GM19240 (cell line): ENCODE data around the gene ZDHHC11.

ENCODE experiments used
- DNase-seq: peaks from one replicate; pipeline ENCODE4 v3.0.0; 2011; ENCODE audit warnings: low spot score; ENCODE audit not compliant: insufficient read length

Gene ZDHHC11, protein sequence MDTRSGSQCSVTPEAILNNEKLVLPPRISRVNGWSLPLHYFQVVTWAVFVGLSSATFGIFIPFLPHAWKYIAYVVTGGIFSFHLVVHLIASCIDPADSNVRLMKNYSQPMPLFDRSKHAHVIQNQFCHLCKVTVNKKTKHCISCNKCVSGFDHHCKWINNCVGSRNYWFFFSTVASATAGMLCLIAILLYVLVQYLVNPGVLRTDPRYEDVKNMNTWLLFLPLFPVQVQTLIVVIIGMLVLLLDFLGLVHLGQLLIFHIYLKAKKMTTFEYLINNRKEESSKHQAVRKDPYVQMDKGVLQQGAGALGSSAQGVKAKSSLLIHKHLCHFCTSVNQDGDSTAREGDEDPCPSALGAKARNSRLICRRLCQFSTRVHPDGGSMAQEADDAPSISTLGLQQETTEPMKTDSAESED

DNA sequence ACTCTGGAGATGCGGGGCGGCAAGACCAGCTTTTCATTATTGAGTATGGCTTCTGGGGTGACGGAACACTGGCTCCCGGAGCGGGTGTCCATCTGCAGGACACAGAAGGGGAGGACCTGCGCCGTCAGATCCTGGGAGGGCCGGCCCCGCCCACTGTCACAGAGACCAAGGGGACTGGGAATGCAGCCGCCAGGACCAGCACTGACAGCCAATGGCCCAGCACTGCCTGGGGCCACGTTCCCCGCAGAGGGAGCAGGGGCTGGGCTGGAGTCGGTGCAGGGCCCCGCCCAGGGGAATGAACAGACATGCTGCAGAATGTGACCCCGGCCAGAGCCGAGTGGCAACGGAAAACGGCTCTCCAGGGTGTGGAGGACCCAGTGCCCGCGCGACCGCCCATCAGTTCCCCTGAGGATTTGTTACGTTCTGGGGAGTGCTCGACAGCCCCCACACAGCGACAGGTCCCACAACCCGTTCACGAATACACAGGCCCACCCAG lies at the start of gene ZDHHC11:
ZDHHC11 (minus strand) TSS at position 476 of the 496 bp plus-strand sequence; CDS start at position 92, 384 bp downstream.
- no peak for DNase-seq

- DNase-seq = no peak
Measured at GRCh38 chr5:893711-894110, 42.9 kb upstream of the ZDHHC11 start.

DNA sequence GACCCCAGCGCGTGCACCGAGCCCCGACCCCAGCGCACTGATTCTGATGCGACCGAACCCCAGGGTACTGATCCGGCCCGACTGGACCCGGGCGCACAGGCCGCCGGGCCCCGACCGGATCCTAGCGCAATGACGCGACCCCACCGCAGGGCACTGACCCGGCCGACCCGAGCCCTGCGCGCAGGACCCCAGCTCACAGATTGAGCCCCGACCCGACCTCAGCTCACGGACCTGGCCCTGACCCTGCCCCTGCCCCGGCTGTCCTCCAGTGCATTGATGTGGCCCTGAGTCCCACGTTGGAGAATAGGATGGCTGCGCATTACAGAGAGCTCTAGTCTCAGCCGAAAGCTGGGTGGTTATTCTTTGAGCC lies 42.3 kb upstream of the ZDHHC11 start:
- DNase-seq = no peak

DNA sequence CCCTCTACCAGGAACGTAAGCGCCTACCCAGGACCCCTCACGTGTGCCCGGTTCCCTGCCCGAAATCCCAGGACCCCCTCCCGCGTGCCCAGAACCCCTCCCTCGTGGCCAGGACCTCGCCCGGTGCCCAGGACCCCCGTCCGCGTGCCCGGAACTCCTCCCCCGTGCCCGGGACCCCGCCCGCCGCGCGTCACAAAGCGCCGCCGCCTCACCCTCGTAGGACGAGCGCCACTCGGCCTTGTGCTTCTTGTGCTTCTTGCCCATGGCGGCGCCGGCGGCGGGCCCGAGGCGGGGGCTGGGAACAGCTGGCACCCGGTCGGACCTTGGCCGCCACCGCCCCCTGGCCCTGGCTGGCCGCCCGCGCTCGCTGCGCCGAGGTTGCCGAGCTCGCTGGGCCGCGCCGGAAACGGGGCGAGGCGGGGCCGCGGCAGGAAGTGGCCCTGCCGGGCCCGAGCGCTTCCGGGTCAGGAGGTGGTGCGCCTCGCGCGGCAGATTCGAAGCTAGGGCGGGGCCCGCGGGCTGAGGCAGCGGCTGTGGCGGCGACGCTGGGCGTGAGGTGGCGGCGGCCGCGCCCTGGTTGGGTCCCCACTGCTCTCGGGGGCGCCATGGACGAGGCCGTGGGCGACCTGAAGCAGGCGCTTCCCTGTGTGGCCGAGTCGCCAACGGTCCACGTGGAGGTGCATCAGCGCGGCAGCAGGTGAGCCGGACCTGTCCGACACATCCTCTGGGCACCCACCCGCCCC lies 41.8 kb upstream of the ZDHHC11 start, which contains the start of the genes BRD9 and TRIP13:
BRD9 (minus strand) TSS at position 408 of the 743 bp plus-strand sequence; CDS start at position 264, 144 bp downstream.
TRIP13 (plus strand) TSS at position 491 of the 743 bp plus-strand sequence; CDS start at position 606, 115 bp downstream.
- peak; percentile 99 for DNase-seq

GRCh38 chr5:891837-892393 lies 41.1 kb upstream of the ZDHHC11 start:
- no peak for DNase-seq

- no peak for DNase-seq
Measured at GRCh38 chr5:891117-891836, 40.5 kb upstream of the ZDHHC11 start.

GRCh38 chr5:889075-889710 lies 38.4 kb upstream of the ZDHHC11 start:
- DNase-seq = no peak

GRCh38 chr5:888638-889035 lies 37.9 kb upstream of the ZDHHC11 start:
- DNase-seq = no peak

- DNase-seq = no peak
Measured at GRCh38 chr5:887947-888637, 37.3 kb upstream of the ZDHHC11 start.

DNA sequence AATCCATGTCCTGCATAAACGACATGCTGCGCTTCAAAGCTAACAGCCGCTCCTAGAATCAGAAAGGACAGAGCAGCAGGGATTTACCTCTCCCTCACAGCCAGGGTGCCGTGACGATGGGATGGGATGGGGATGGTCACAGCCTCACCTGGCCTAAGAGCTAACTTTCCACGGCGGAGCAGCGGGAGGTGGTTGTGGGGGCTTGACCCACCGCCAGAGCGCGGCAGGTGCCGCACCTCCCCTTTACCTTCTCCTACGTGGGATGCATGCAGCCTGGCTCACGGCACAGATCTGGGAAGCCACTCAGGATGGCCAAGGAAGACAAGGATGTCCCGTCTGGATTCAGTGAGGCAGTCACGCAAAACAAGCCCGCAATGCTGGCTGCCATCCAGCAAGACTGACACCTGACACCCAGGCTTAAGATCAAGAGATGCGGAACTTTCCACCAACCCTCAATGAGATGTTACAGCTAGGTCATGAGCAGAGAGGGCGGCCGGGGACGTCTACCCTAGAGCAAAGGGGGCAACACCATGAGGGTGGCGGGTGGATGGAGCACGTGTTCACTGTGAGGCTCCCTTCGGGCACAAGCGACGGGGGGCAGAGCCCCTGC lies 36.0 kb upstream of the ZDHHC11 start:
- DNase-seq = no peak

DNA sequence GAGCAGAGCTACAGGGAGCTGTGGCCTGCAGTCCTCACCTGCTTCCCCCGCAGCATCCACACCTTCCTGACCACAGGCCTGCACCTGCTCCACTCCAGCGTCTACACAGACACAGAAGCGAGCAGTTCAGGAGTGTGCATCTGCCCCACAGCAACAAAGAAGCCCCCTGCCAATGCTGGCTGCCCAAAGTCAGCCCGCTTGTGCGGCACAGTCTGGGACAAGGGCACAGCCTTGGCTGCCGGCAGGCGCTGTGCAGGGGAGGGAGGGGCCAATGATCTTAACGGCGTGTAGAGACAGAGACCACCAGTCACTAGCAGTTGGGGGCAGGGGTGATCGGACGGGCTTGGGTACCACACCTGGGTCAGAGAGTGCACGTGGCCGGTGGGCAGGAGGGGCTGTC lies 35.2 kb upstream of the ZDHHC11 start:
- DNase-seq = no peak

GRCh38 chr5:885529-885928 lies 34.7 kb upstream of the ZDHHC11 start:
- no peak for DNase-seq

GRCh38 chr5:885127-885442 lies 34.3 kb upstream of the ZDHHC11 start:
- no peak for DNase-seq

DNA sequence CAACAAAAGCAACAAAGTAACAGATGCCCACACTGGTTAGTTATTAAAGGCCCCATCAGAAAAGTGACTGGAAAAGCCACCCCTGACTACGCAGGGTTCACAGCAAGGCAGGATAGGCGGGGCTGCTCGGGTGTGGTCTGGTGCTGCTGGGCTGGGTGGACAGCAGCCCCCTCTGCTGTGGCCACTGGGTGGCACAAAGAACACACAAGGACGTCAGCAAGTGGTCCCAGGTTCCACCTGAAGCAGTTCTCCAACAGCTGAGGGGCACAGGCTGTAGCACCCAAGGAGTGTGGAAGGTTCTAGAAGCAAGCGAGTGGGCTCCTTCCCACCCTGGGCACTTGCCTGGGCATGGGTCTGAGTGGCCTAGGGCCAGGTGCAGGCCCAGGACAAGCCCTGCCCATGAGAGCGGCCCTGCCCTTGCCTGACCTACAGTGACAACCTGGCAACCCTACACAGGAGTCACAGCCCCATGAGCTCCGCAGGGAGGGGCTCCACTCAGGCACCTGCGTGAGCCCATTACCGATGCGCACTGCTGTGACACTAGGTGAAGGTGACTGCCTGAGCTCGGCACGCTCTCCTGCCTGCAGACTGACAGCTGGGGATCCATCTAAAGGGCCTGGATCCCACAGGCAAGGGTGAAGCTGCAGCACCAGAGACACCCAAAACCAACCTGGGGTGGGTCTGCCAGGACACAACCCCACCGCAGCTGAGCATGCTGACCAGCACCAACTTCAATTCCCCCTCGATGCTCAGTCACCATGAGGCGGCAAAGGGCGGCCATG lies 33.8 kb upstream of the ZDHHC11 start:
- no peak for DNase-seq

DNA sequence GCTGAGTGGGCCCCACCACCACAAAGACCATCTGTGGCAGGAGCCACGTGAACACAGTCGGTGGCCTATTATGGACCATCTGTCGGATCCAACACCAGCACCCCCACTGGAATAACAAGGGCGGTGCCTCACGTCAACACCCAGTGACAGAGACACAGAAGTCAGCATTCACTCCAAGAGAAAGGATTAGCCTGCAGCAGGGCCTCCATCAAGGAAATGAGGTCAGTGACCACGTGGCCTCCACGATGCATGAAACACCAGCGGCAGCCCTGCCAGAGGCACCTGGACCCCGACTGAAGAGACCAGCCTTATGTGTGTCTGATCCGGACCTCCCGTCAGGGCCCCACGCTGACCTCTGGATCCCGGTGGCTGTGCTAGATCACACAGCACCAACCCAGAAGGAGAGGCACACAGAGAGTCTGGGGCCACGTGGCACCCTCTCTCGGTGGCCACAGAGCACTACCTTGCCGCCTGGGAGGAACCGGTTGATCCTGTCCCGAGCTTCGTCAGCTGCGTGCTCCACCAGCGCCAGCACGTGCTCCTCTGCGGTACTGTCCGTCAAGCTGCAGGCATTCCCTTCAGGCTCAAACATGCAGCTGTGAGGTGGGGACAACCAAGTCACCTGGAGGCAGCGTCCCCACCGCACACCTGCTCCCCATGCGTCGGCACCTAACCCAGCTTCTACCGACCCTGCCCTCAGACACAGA lies 32.8 kb upstream of the ZDHHC11 start:
- DNase-seq = no peak

- no peak for DNase-seq
Measured at GRCh38 chr5:882253-883183, 31.7 kb upstream of the ZDHHC11 start.

DNA sequence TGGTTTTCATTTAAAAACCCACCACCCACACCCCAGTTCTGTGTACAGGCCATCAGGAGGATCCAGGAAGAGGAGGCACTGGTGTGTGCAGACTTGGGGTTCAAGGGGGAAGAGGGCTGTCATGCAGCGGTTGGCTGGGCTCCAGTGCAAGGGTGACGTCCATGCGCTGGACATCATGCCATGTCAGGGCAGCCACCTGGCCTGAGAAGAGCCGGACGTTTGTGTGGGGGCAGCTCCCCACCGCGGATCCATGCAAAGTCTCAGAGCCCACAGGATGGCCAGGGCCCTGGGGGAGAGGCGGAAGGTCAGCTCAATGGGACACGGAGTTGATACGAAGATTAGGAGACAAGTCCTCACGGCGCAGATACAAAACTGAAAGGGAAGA lies 30.8 kb upstream of the ZDHHC11 start:
- DNase-seq = no peak
